Ectodermal cell (in vitro differentiated cells): ENCODE data around the gene NUMBL.
A peak's percentile ranks its signal among the peaks of the same experiment; 100 is the strongest.

ENCODE experiments used
- H3K27ac ChIP-seq: 2 replicates; pipeline ENCODE4 v1.7.0; 2013; ENCODE audit warnings: mild to moderate bottlenecking, low read depth, low read length; ENCODE audit not compliant: insufficient read depth, poor library complexity, severe bottlenecking
- H3K27me3 ChIP-seq: 2 replicates; pipeline ENCODE4 v1.7.0; 2013; ENCODE audit warnings: mild to moderate bottlenecking, low read length; ENCODE audit not compliant: insufficient read depth, control insufficient read depth, poor library complexity, severe bottlenecking
- H3K36me3 ChIP-seq: one replicate; pipeline ENCODE4 v1.7.0; 2013; ENCODE audit warnings: low read length; ENCODE audit not compliant: control insufficient read depth, insufficient read depth
- H3K4me1 ChIP-seq: one replicate; pipeline ENCODE4 v1.7.0; 2013; ENCODE audit warnings: low read length; ENCODE audit not compliant: control insufficient read depth, insufficient read depth
- H3K4me3 ChIP-seq: 2 replicates; pipeline ENCODE4 v1.7.0; 2013; ENCODE audit warnings: low read depth, low read length, control low read depth; ENCODE audit not compliant: insufficient read depth
- H3K9me3 ChIP-seq: 2 replicates; pipeline ENCODE4 v1.7.0; 2013; ENCODE audit warnings: mild to moderate bottlenecking, low read length, moderate library complexity; ENCODE audit not compliant: control insufficient read depth
- whole genome bisulfite sequencing, 2 experiments: methylation state at CpG; one replicate each; pipeline ENCODE4 v1.1.7; 2013; ENCODE audit warnings: missing lambda C conversion rate in 2 of 2; 5-methylcytosine and 5-hydroxymethylcytosine counted together

Gene NUMBL

DNA sequence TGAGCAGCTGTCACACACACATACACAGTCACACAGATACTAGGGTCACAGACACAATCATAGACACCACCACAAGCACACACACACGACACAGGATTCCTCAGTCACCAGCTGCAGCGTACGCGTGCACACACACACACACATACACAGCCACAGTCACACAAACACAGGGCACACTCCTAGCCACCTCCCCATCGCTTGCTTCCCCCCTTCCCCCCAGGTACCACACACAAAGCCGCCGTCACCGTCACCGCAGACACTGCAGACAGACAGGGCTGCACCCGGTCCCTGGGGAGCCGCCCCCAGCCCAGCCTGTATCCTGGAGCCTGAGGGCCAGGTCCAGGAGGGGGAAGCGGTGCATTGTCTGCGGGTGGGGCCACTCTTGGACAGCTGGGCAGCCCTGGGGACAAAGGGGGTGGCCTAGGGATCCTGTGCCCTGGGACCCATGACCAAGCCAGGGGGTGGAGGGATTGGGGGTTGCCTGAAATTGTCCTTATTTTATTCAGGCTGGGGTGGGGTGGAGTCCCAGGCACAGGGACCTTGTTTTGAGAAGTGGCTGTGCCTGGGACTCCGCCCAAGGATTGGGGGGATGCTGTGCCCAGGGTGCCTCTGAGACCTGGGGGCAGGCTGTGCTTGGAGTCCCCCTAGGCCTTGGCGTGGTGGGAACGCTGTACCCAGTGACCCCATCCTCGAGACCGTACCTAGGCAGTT lies 957 bp downstream of the NUMBL start:
- Histone ChIP-seq H3K4me3 (peak overlapping the region; percentile 55), H3K4me1 (peaks cover 8% of the 10 kb centered on the region), H3K27ac (no peak overlapping the region), H3K9me3 (no peaks in the 10 kb centered on the region), H3K36me3 (peaks cover 13% of the 10 kb centered on the region), H3K27me3 (no peaks in the 10 kb centered on the region)
- WGBS, 2 experiments: 29% methylated on average over 18 of the region's 18 CpGs

DNA sequence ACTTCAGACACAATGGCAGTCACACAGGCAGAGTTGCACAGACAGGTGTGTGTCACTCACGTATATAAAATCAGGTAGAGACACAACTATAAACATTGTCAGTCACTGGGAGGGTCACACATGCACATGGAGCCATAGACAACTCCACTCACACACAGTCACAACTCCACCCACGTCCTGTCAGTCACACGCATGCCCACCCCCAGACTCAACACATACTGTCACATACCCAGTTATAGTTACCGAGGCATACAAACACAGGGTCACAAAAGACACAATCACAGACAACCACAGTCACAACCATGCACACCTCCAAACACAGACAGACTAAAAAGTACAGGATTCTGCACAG lies 1.5 kb downstream of the NUMBL start:
- Histone ChIP-seq H3K4me1 (peaks cover 8% of the 10 kb centered on the region), H3K27ac (no peak overlapping the region), H3K9me3 (no peaks in the 10 kb centered on the region), H3K4me3 (peak overlapping the region; percentile 55), H3K36me3 (peaks cover 13% of the 10 kb centered on the region), H3K27me3 (no peaks in the 10 kb centered on the region)
- WGBS, 2 experiments: 81 to 85% methylated on average over 4 of the region's 4 CpGs

DNA sequence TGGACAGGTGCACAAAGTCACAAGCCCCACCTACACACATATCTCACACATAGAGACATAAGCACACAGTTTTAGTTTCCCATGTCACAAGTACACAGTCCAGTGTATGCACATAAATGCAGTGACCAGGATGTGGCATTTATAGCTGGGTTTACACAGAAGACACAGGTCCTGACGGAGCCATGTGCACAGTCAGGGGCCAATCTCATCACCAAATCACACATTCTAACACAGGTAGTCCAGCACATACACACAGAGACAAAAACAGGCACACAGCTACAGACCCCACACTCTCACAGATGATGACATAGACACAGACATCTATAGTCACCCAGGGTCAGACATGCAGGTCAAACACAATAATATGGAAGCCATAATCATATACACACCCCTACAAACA lies 2.1 kb downstream of the NUMBL start:
- H3K27me3 ChIP-seq: no peaks in the 10 kb centered on the region
- peaks cover 8% of the 10 kb centered on the region for H3K4me1 ChIP-seq
- WGBS, 2 experiments: 88 to 91% methylated on average over 1 of the region's 1 CpG
- no peak overlapping the region for H3K27ac ChIP-seq
- no peaks in the 10 kb centered on the region for H3K9me3 ChIP-seq
- H3K36me3 ChIP-seq: peaks cover 13% of the 10 kb centered on the region
- no peak overlapping the region for H3K4me3 ChIP-seq

DNA sequence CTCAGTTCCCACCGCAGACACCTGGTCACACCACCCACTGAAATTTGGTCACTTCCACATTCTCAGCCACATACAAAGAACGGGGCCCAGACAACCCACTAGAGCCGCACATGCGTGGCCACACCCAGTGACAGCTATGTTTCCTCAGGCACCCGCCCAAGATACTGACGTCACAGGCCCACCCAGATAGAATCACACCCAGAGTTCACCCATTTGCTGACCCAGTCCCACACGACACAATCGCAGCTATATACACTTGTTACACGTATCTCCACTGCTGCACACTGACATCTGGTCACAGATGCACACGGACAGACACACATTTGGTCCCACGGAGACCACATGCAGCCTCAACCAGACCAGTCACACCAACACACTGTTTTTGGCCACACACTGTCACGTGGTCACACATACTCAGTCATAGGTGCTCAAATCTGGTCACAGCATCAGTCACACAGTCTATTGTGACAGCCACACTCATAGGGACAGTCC lies 2.9 kb downstream of the NUMBL start:
- Histone ChIP-seq H3K27me3 (no peaks in the 10 kb centered on the region), H3K9me3 (no peaks in the 10 kb centered on the region), H3K36me3 (peaks cover 9% of the 10 kb centered on the region), H3K27ac (no peak overlapping the region), H3K4me3 (no peak overlapping the region), H3K4me1 (peaks cover 8% of the 10 kb centered on the region)
- WGBS, 2 experiments: 94 to 96% methylated on average over 12 of the region's 12 CpGs

DNA sequence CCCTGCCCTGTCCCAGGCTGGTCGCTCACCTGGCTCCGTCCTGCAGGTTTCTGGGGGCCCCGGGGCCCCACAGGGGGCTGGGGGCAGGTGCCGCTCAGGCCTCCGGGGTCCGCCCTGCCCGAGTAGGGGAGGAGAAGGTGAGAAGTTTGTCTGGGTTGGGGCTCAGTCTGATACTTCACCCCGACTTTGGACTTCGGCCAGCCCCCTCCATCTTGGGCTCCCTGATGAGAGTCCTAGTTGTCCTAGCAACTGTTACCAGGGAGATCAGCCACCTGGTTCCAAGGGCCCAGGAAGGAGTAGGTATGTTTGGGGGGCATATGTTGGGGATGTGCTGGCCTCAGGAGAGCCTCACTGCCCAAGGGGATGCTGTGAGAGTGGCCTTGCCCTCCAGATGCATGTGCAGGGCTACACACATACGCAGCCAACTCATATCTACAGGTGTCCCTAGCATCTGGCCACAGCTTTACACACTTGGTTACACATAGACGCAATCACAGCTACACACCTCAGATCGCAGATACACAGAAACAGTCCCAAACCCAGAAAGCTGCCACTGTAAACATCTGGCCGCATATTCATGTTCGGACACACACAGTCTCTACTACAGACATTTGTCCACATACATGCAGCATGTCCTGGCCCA lies 3.4 kb downstream of the NUMBL start:
- Histone ChIP-seq H3K27me3 (no peaks in the 10 kb centered on the region), H3K4me3 (no peak overlapping the region), H3K4me1 (peaks cover 8% of the 10 kb centered on the region), H3K36me3 (peaks cover 9% of the 10 kb centered on the region), H3K9me3 (no peaks in the 10 kb centered on the region), H3K27ac (no peak overlapping the region)
- 93 to 95% methylated on average over 14 of the region's 14 CpGs for WGBS, 2 experiments

DNA sequence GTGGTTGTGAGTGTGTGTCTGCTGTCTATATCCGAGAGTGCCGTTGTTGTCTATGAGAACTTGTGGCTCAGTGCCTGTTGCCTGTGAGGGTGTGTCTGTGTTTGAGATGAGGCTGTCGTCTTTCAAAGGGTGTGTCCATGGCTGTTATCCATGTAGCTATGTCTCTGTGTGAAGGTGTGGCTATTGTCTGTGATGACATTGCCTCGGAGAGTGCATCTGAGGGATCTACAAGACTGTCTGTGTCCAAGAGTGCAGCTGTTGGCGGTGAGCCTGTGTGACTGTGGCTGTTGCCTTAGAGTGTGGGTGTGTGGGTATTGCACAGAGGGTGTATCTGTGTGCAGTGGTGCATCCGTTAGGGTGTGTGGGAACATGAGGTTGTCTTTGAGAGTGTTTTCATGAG lies 4.9 kb downstream of the NUMBL start:
- H3K27ac ChIP-seq: no peak overlapping the region
- 94% methylated on average over 6 of the region's 6 CpGs for WGBS, 2 experiments
- H3K27me3 ChIP-seq: no peaks in the 10 kb centered on the region
- no peak overlapping the region for H3K4me3 ChIP-seq
- peaks cover 4% of the 10 kb centered on the region for H3K4me1 ChIP-seq
- no peaks in the 10 kb centered on the region for H3K9me3 ChIP-seq
- H3K36me3 ChIP-seq: peaks cover 9% of the 10 kb centered on the region

DNA sequence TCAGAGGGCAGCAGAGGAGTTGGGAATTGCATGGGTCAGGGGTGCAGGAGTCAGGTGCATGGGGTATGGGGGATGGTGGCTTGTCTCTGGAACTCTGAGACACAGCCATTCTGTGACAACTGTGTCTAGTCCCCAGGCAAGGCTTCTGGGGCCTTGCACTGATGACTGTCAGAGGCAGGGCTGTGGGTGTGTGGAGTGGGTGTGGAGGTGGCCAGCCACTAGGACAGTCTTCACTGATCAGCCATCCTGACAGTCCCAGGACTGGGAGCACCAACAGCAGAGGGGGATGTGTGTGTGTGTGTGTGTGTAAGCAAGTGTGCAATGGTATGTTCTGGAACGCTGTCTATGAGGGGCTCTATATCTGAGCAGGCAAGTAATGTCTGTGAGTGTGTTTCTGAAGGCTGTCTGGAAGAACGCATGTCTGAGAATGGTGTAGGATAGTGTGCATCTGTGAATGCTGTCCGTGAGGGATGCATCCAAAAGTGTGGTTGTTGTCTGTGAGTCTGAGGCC lies 5.4 kb downstream of the NUMBL start:
- 93 to 95% methylated on average over 3 of the region's 3 CpGs for WGBS, 2 experiments
- Histone ChIP-seq H3K27me3 (no peaks in the 10 kb centered on the region), H3K9me3 (no peaks in the 10 kb centered on the region), H3K36me3 (peaks cover 9% of the 10 kb centered on the region), H3K4me1 (peaks cover 4% of the 10 kb centered on the region), H3K27ac (no peak overlapping the region), H3K4me3 (no peak overlapping the region)

DNA sequence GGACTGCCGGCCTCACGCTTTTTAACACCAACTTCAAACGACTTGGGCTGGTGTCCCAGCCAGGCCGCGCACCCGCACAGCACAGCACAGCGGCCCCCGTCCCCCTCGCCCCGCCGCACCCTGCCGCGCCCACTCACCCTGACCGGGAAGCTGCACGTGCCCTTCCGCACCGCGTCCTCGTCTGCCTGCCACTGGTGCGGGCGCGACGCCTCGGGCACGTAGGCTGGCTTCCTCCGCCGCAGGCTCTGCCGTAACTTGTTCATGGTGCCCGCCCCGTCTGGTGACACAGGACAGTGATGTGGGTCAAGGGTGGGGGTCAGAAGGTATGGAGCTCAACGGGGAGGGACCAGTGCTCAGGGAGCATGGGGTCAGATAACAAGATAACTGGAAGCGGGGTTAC lies 6.2 kb downstream of the NUMBL start:
- 96% methylated on average over 32 of the region's 32 CpGs for WGBS, 2 experiments
- Histone ChIP-seq H3K4me3 (no peak overlapping the region), H3K4me1 (peaks cover 2% of the 10 kb centered on the region), H3K36me3 (peaks cover 9% of the 10 kb centered on the region), H3K27me3 (no peaks in the 10 kb centered on the region), H3K9me3 (no peaks in the 10 kb centered on the region), H3K27ac (no peak overlapping the region)

DNA sequence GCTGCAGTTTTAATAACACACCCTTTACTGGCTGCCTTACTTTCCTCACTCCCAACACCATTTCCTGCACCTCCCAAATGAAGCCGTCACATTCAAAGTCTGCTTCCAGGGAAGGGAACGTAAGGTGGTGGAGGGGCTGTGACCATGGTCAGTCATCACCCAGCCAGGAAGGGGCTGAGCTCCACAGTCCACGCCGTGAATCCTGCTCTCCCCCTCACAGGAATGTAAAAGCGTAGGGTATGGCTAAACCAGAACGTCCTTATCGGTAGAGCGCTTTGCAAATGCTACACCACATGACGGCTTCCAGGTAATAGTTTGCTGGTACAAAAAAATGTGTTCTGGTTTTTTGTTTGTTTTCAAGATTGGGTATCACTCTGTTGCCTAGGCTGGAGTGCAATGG lies 7.0 kb downstream of the NUMBL start:
- no peak overlapping the region for H3K4me3 ChIP-seq
- H3K4me1 ChIP-seq: no peaks in the 10 kb centered on the region
- no peaks in the 10 kb centered on the region for H3K9me3 ChIP-seq
- H3K27me3 ChIP-seq: no peaks in the 10 kb centered on the region
- peaks cover 9% of the 10 kb centered on the region for H3K36me3 ChIP-seq
- no peak overlapping the region for H3K27ac ChIP-seq
- WGBS, 2 experiments: 97% methylated on average over 9 of the region's 9 CpGs

DNA sequence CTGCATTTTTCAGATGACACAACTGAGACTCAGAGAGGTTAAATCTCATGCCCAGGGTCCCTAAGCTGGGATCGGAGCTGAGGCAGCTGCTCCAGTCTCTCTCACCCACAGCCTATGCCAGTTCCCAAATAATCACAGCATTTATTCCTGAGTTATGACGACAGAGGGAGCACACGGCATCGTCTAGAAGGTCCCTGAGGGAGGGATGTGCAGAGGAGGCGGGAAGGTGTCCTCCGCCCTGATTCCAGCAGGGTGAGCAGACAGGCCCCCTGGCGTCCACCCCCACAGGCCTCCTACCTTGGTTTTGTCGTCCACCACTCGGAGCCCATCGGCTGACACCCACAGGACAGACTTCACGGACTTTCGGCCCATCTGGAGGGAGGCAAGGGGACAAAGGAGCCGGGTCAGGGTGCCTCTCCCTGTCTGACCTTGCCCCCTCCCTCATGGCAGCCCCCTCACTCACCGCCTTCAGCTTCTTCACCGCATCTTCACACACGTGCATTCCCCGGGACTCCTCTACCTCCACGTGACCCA lies 8.0 kb downstream of the NUMBL start:
- Histone ChIP-seq H3K4me1 (no peaks in the 10 kb centered on the region), H3K4me3 (no peak overlapping the region), H3K9me3 (no peaks in the 10 kb centered on the region), H3K27ac (no peak overlapping the region), H3K27me3 (no peaks in the 10 kb centered on the region), H3K36me3 (peaks cover 9% of the 10 kb centered on the region)
- WGBS, 2 experiments: 94% methylated on average over 18 of the region's 18 CpGs
